Amygdala (tissue), 56 donors: ENCODE results near the gene USH1G.
A peak's percentile ranks its signal among the peaks of the same experiment; 100 is the strongest.
"Not testable (repeated sequence)": the region's sequence is repeated elsewhere in the genome, so short reads cannot be mapped to it uniquely, and the experiment has no call there.

Experiments used
- DNase-seq, 56 donors: peaks; one replicate each; lab custom pipeline; 2025; lab: John Stamatoyannopoulos, UW

The USH1G gene

GRCh38 chr17:74935585-74936469, 12.8 kb upstream of the USH1G start, which contains the start of gene OTOP3:
Gene OTOP3 (plus strand): TSS chr17:74935898. CDS start chr17:74935922, 24 bp downstream.
- DNase-seq, result no peak

GRCh38 chr17:74935048-74935447, 12.0 kb upstream of the USH1G start:
- DNase-seq, result no peak

- DNase-seq, result no peak
Observed at GRCh38 chr17:74930535-74931036, 7.5 kb upstream of the USH1G start.

- no peak for DNase-seq
Observed at GRCh38 chr17:74928786-74929185, 5.7 kb upstream of the USH1G start.

GRCh38 chr17:74925242-74925641, 2.2 kb upstream of the USH1G start:
- no peak for DNase-seq

- DNase-seq, result peak in 4 of 56 donors; percentile 1 to 17 (median 7)
Observed at GRCh38 chr17:74924250-74924948, 1.3 kb upstream of the USH1G start, which contains the start of gene OTOP2. Gene OTOP2 (plus strand): TSS chr17:74924273. CDS start chr17:74924633, 360 bp downstream.

GRCh38 chr17:74923538-74924249, 639 bp upstream of the USH1G start:
- DNase-seq, result peak in 26 of 56 donors; percentile 0 to 71 (median 26)

- DNase-seq, result no peak
Observed at GRCh38 chr17:74922172-74922571, 883 bp downstream of the USH1G start.

- DNase-seq, result no peak
Observed at GRCh38 chr17:74921769-74922168, 1.3 kb downstream of the USH1G start.

- no peak for DNase-seq
Observed at GRCh38 chr17:74921026-74921681, 1.9 kb downstream of the USH1G start.

GRCh38 chr17:74920642-74921025, 2.4 kb downstream of the USH1G start:
- no peak for DNase-seq

GRCh38 chr17:74920306-74920620, 2.8 kb downstream of the USH1G start:
- DNase-seq, result no peak

- DNase-seq, result peak in 3 of 56 donors; percentile 3 to 49 (median 25)
Observed at GRCh38 chr17:74919440-74920305, 3.4 kb downstream of the USH1G start.

- no peak for DNase-seq
Observed at GRCh38 chr17:74918906-74919305, 4.1 kb downstream of the USH1G start.

GRCh38 chr17:74917430-74917829, 5.6 kb downstream of the USH1G start:
- peak in 2 of 56 donors; percentile 1 to 18 for DNase-seq

GRCh38 chr17:74916851-74917199, 6.2 kb downstream of the USH1G start:
- no peak for DNase-seq

- no peak for DNase-seq
Observed at GRCh38 chr17:74916136-74916850, 6.8 kb downstream of the USH1G start.

- not testable (repeated sequence) for DNase-seq
Observed at GRCh38 chr17:74911423-74911822, 11.6 kb downstream of the USH1G start.

GRCh38 chr17:74909097-74909496, 14.0 kb downstream of the USH1G start:
- not testable (repeated sequence) for DNase-seq
